ENCODE results near the gene TLR5.

DNA sequence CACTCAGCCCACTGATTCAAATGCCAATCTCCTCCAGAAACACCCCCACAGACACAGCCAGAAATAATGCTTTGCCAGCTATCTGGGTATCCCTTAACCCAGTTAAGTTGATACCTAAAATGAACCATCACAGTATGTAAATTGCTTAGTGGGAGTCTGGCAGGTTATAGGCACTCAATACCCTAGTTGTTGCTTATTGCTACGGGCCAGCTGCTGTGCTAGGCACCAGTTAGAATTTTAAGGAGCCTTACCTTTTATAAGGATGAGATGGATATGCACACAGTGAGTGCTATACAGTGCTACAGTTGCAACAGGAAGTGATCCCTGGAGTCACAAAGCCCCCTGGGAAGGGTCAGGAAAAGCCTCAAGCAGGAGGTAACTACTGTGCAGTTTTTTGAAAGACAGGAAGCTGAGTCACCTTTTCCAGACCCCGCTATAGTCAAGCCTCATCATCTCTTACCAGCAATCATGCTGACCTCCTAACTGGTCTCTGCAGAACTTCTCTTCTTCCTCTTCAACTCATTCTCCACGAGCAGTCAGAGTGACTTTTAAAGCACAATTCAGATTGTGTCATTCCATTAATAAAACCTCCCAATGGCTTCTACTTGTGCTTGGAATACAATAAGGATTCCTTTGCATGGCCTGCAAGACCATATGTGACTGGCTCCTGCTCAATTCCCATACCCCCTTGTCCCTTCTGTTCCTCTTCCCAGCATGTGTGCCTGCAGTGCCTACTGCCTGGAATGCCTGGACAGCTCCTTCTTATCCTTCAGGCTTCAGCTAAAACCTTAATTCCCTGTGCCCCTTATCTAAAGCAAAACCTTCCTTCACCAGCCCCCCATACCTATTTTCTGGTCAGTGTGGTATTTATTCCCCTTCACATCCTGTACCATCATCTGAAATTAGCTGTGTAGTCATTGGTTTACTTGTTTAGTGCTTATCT, 10.4 kb upstream of the TLR5 start:
- TF ChIP-seq, protein P1, sequence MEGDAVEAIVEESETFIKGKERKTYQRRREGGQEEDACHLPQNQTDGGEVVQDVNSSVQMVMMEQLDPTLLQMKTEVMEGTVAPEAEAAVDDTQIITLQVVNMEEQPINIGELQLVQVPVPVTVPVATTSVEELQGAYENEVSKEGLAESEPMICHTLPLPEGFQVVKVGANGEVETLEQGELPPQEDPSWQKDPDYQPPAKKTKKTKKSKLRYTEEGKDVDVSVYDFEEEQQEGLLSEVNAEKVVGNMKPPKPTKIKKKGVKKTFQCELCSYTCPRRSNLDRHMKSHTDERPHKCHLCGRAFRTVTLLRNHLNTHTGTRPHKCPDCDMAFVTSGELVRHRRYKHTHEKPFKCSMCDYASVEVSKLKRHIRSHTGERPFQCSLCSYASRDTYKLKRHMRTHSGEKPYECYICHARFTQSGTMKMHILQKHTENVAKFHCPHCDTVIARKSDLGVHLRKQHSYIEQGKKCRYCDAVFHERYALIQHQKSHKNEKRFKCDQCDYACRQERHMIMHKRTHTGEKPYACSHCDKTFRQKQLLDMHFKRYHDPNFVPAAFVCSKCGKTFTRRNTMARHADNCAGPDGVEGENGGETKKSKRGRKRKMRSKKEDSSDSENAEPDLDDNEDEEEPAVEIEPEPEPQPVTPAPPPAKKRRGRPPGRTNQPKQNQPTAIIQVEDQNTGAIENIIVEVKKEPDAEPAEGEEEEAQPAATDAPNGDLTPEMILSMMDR (IDR thresholded peaks at IDR 0.05) = no peak
- TF ChIP-seq YY1 (IDR thresholded peaks at IDR 0.05; ENCODE audit: low read depth) = no peak
- no peak for TF ChIP-seq MXI1 (IDR thresholded peaks at IDR 0.05; ENCODE audit: low read depth, low read length)
- TF ChIP-seq, protein P2, sequence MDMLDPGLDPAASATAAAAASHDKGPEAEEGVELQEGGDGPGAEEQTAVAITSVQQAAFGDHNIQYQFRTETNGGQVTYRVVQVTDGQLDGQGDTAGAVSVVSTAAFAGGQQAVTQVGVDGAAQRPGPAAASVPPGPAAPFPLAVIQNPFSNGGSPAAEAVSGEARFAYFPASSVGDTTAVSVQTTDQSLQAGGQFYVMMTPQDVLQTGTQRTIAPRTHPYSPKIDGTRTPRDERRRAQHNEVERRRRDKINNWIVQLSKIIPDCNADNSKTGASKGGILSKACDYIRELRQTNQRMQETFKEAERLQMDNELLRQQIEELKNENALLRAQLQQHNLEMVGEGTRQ (IDR thresholded peaks at IDR 0.05; ENCODE audit: borderline replicate concordance, low read depth, low read length) = no peak
- TF ChIP-seq TAF1 (IDR thresholded peaks at IDR 0.05; ENCODE audit: borderline replicate concordance, low read depth, low read length) = no peak
- TF ChIP-seq, protein P3, sequence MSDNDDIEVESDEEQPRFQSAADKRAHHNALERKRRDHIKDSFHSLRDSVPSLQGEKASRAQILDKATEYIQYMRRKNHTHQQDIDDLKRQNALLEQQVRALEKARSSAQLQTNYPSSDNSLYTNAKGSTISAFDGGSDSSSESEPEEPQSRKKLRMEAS (IDR thresholded peaks at IDR 0.05; ENCODE audit: low read depth) = no peak
- no peak for TF ChIP-seq FOXJ3 (CRISPR knock-in tag; IDR thresholded peaks at IDR 0.05)
- TF ChIP-seq JUND (IDR thresholded peaks at IDR 0.05) = no peak
- TF ChIP-seq POLR2AphosphoS5 (IDR thresholded peaks at IDR 0.05; ENCODE audit: low read depth, low read length) = no peak
